WTC11 (cell line): Measurements from ENCODE around the gene S100G. TPM values are rescaled to one million over a fixed set of nuclear protein-coding genes. Genes with fewer than 3 reads are reported as not detected.

ENCODE experiments used
- ATAC-seq: fragments of 200-7000 bp; cut with Tn5 transposase; 2 replicates; pipeline ENCODE4 v1.10.0; 2021; ENCODE audit warnings: mild to moderate bottlenecking, moderate library complexity
- CTCF ChIA-PET: fragments of 300-600 bp; sonication (Branson Sonifier 250); formaldehyde crosslinking; loops from one replicate; lab custom pipeline; 2021; ENCODE audit warnings: antibody characterized with exemption; lab: Charles Lee
- POLR2A ChIA-PET: fragments of 350-600 bp; sonication (Branson Sonifier 250); formaldehyde crosslinking; loops from one replicate; lab custom pipeline; 2021; ENCODE audit warnings: antibody characterized with exemption; lab: Charles Lee
- DNase-seq: peaks from one replicate; pipeline ENCODE4 v3.0.0; 2021; ENCODE audit warnings: low spot score
- H3K27ac Mint-ChIP-seq: 2 replicates; pipeline ENCODE4 v1.8.0; 2021; ENCODE audit warnings: mixed read lengths
- H3K27me3 Mint-ChIP-seq: 2 replicates; pipeline ENCODE4 v1.8.0; 2021; ENCODE audit warnings: low read depth, mild to moderate bottlenecking, moderate library complexity, mixed read lengths
- H3K36me3 Mint-ChIP-seq: 2 replicates; pipeline ENCODE4 v1.8.0; 2021; ENCODE audit warnings: mixed read lengths
- H3K4me1 Mint-ChIP-seq: 2 replicates; pipeline ENCODE4 v1.8.0; 2022; ENCODE audit warnings: mixed read lengths
- H3K4me3 Mint-ChIP-seq: 2 replicates; pipeline ENCODE4 v1.8.0; 2021; ENCODE audit warnings: mild to moderate bottlenecking, moderate library complexity, mixed read lengths
- H3K9me3 Mint-ChIP-seq: 2 replicates; pipeline ENCODE4 v1.8.0; 2021; ENCODE audit warnings: mixed read lengths
- CBFB ChIP-seq: sonication (generic); formaldehyde crosslinking; IDR thresholded peaks from 2 replicates; pipeline ENCODE4 v1.8.1; 2022; ENCODE audit warnings: mild to moderate bottlenecking, low read depth, missing genetic modification reagents
- GRHL2 ChIP-seq: fragments of 250-450 bp; sonication (Bioruptor Pico); IDR thresholded peaks from 2 replicates; pipeline ENCODE4 v1.8.0; 2022; ENCODE audit warnings: mild to moderate bottlenecking, moderate library complexity; ENCODE audit not compliant: insufficient replicate concordance, severe bottlenecking
- HMGA2 ChIP-seq: fragments of 250-450 bp; sonication (Bioruptor Pico); IDR thresholded peaks from 2 replicates; pipeline ENCODE4 v1.4.0; 2021; ENCODE audit warnings: mild to moderate bottlenecking, moderate library complexity
- JAZF1 ChIP-seq: fragments of 250-450 bp; sonication (Bioruptor Pico); IDR thresholded peaks from 2 replicates; pipeline ENCODE4 v1.9.0; 2021; ENCODE audit warnings: moderate library complexity, mild to moderate bottlenecking, inconsistent platforms
- JUN ChIP-seq: sonication (generic); formaldehyde crosslinking; IDR thresholded peaks from 2 replicates; pipeline ENCODE4 v1.8.0; 2023; ENCODE audit warnings: mild to moderate bottlenecking, missing genetic modification reagents
- KAT7 ChIP-seq: sonication (generic); formaldehyde crosslinking; IDR thresholded peaks from 2 replicates; pipeline ENCODE4 v1.8.1; 2023; ENCODE audit warnings: missing genetic modification reagents, mild to moderate bottlenecking, borderline replicate concordance
- ZBTB21 ChIP-seq: sonication (generic); formaldehyde crosslinking; IDR thresholded peaks from 2 replicates; pipeline ENCODE4 v1.8.1; 2023; ENCODE audit warnings: mild to moderate bottlenecking, missing genetic modification reagents, borderline replicate concordance
- ZNF121 ChIP-seq: sonication (generic); formaldehyde crosslinking; IDR thresholded peaks from 2 replicates; pipeline ENCODE4 v1.8.0; 2023; ENCODE audit warnings: missing genetic modification reagents
- ZNF138 ChIP-seq: sonication (generic); formaldehyde crosslinking; conservative IDR thresholded peaks from 2 replicates; pipeline ENCODE4 v1.8.1; 2022; ENCODE audit warnings: mild to moderate bottlenecking, moderate library complexity, missing genetic modification reagents
- ZNF263 ChIP-seq: sonication (generic); formaldehyde crosslinking; IDR thresholded peaks from 2 replicates; pipeline ENCODE4 v1.8.1; 2022; ENCODE audit warnings: low read depth, mild to moderate bottlenecking, moderate library complexity, missing genetic modification reagents
- ZNF396 ChIP-seq: fragments of 250-450 bp; sonication (Bioruptor Pico); IDR thresholded peaks from 2 replicates; pipeline ENCODE4 v1.8.0; 2021; ENCODE audit warnings: mild to moderate bottlenecking, moderate library complexity, borderline replicate concordance
- ZNF423 ChIP-seq: fragments of 250-450 bp; sonication (Bioruptor Pico); IDR thresholded peaks from 2 replicates; pipeline ENCODE4 v2.1.2; 2022; ENCODE audit warnings: mild to moderate bottlenecking, moderate library complexity
- total RNA-seq: library from RNA; stranded (reverse); gene quantifications from 3 replicates; pipeline ENCODE4 v1.2.3, GENCODE V29; 2021
- TF ChIP-seq, protein P1 (sequence below): sonication (generic); formaldehyde crosslinking; IDR thresholded peaks from 2 replicates; pipeline ENCODE4 v1.8.0; 2023; ENCODE audit warnings: mild to moderate bottlenecking, missing genetic modification reagents
- TF ChIP-seq, protein P2 (sequence below): sonication (generic); formaldehyde crosslinking; IDR thresholded peaks from 2 replicates; pipeline ENCODE4 v1.8.1; 2022; ENCODE audit warnings: low read depth, missing genetic modification reagents, borderline replicate concordance
- TF ChIP-seq, protein P3 (sequence below): sonication (generic); formaldehyde crosslinking; IDR thresholded peaks from 2 replicates; pipeline ENCODE4 v1.8.1; 2023; ENCODE audit warnings: mild to moderate bottlenecking, moderate library complexity, missing genetic modification reagents
- TF ChIP-seq, protein P4 (sequence below): sonication (generic); formaldehyde crosslinking; IDR thresholded peaks from 2 replicates; pipeline ENCODE4 v1.8.1; 2022; ENCODE audit warnings: mild to moderate bottlenecking, missing genetic modification reagents, moderate library complexity, borderline replicate concordance
- TF ChIP-seq, protein P5 (sequence below): sonication (generic); formaldehyde crosslinking; IDR thresholded peaks from 2 replicates; pipeline ENCODE4 v1.8.1; 2022; ENCODE audit warnings: missing genetic modification reagents, borderline replicate concordance
- TF ChIP-seq, protein P6 (sequence below): sonication (generic); formaldehyde crosslinking; IDR thresholded peaks from 2 replicates; pipeline ENCODE4 v1.8.0; 2022; ENCODE audit warnings: missing genetic modification reagents

Gene S100G
- total RNA-seq, 1 experiment from 2014 or later: not detected

DNA sequence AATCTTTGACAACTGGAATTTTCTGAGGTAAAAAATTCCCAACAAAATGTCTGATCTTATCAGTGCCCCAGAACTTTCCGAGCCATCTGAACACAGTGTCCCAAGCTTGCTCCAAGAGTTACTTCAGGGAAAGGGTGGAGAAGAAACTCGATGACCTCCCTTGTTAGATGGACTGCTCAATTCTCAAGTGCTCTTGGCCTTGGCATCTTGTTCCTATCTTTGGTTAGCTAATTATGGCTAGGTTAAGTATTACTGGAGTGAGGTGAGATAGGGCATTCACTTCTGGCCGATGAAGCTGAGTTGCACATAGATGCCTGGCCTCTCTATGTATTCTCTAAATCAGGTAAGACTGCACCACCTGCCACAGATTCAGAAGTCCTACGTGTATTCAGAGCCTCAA is 9.1 kb upstream of the S100G start:
- POLR2A ChIA-PET: no interaction called here
- no peak for DNase-seq
- no peak for ATAC-seq
- Mint-ChIP-seq H3K27me3 (no peaks in the 10 kb centered on the region), H3K4me3 (no peak overlapping the region), H3K4me1 (peaks cover 23% of the 10 kb centered on the region), H3K36me3 (peaks cover 44% of the 10 kb centered on the region), H3K9me3 (0 out of 2 replicates have a peak, but pooled peaks cover 3% of the 10 kb centered on the region), H3K27ac (no peak overlapping the region)
- TF ChIP-seq, protein P1, sequence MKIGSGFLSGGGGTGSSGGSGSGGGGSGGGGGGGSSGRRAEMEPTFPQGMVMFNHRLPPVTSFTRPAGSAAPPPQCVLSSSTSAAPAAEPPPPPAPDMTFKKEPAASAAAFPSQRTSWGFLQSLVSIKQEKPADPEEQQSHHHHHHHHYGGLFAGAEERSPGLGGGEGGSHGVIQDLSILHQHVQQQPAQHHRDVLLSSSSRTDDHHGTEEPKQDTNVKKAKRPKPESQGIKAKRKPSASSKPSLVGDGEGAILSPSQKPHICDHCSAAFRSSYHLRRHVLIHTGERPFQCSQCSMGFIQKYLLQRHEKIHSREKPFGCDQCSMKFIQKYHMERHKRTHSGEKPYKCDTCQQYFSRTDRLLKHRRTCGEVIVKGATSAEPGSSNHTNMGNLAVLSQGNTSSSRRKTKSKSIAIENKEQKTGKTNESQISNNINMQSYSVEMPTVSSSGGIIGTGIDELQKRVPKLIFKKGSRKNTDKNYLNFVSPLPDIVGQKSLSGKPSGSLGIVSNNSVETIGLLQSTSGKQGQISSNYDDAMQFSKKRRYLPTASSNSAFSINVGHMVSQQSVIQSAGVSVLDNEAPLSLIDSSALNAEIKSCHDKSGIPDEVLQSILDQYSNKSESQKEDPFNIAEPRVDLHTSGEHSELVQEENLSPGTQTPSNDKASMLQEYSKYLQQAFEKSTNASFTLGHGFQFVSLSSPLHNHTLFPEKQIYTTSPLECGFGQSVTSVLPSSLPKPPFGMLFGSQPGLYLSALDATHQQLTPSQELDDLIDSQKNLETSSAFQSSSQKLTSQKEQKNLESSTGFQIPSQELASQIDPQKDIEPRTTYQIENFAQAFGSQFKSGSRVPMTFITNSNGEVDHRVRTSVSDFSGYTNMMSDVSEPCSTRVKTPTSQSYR (CRISPR knock-in tag): no peak
- TF ChIP-seq ZNF423 (CRISPR knock-in tag): no peak
- CTCF ChIA-PET: no interaction called here

DNA sequence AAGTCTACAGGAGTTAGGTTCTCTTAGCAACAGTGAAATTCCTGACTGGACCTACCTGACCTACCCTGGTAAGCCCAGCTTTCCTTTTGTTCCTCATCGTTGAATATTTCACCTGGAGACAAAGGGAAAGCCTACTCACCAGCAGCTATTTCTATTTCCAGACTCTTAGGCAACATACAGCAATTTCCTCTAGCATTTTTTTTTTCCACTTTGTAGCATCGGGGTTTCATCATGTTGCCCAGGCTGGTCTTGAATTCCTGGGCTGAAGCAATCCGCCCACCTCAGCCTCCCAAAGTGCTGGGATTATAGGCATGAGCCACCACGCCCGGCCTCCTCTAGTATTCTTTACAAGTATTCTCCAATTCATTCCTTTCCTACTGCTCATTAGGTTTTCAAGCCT is 6.8 kb upstream of the S100G start:
- H3K4me1 Mint-ChIP-seq: peaks cover 23% of the 10 kb centered on the region
- ChIA-PET CTCF (no interaction called here), POLR2A (no interaction called here)
- DNase-seq (no peak), ATAC-seq (peak; percentile 36; the same call in 1 of the 2 replicates)
- H3K36me3 Mint-ChIP-seq: peaks cover 50% of the 10 kb centered on the region
- H3K9me3 Mint-ChIP-seq: 0 out of 2 replicates have a peak, but pooled peaks cover 3% of the 10 kb centered on the region
- no peak overlapping the region for H3K4me3 Mint-ChIP-seq
- no peaks in the 10 kb centered on the region for H3K27me3 Mint-ChIP-seq
- TF ChIP-seq KAT7 (CRISPR knock-in tag): no peak
- TF ChIP-seq, protein P2, sequence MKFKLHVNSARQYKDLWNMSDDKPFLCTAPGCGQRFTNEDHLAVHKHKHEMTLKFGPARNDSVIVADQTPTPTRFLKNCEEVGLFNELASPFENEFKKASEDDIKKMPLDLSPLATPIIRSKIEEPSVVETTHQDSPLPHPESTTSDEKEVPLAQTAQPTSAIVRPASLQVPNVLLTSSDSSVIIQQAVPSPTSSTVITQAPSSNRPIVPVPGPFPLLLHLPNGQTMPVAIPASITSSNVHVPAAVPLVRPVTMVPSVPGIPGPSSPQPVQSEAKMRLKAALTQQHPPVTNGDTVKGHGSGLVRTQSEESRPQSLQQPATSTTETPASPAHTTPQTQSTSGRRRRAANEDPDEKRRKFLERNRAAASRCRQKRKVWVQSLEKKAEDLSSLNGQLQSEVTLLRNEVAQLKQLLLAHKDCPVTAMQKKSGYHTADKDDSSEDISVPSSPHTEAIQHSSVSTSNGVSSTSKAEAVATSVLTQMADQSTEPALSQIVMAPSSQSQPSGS (CRISPR knock-in tag): no peak
- TF ChIP-seq HMGA2 (CRISPR knock-in tag): no peak
- TF ChIP-seq, all 79 proteins: peak for 0
- peak overlapping the region; percentile 54; the same call in 1 of the 2 replicates for H3K27ac Mint-ChIP-seq

DNA sequence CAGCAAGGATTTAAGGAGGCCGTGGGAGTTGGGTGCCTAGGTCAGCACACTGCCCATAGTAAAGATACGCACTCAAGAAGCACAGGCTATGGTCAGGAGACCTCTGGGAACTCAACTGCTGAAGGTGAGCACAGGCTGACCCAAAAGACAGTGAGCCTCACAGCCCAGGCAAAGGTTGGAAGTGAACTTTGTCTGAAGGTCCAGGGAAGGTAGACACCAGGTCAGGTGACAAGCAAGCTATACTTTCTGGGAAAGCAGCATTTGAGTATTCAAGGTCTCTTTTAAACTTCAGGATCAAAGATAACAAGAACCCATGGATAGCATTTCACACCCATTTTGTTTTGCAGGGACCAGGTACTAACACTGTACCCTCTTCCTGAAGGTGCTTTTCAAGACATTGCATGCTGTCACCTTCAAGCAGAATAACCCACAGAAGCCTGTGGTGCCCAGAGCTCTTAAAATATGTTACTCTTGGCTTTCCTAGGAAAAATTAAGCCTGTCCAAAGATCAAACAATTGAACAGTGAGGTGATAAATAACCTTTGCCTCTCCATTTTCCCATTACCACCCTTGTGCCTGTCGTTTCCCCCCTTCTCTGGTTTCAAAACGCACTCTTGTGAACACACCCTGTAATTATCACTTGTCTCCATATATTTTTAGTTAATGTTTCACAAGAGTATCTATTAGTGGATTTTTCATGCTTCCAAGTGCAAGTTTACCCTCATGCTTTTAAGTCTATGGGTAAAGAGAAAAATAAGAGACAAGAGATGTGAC is 3.4 kb upstream of the S100G start:
- Mint-ChIP-seq H3K27me3 (no peaks in the 10 kb centered on the region), H3K4me3 (no peak overlapping the region), H3K4me1 (peaks cover 25% of the 10 kb centered on the region), H3K27ac (no peak overlapping the region), H3K36me3 (peaks cover 40% of the 10 kb centered on the region), H3K9me3 (0 out of 2 replicates have a peak, but pooled peaks cover 3% of the 10 kb centered on the region)
- POLR2A ChIA-PET: no interaction called here
- DNase-seq (no peak), ATAC-seq (no peak)
- CTCF ChIA-PET: no interaction called here
- TF ChIP-seq, protein P3, sequence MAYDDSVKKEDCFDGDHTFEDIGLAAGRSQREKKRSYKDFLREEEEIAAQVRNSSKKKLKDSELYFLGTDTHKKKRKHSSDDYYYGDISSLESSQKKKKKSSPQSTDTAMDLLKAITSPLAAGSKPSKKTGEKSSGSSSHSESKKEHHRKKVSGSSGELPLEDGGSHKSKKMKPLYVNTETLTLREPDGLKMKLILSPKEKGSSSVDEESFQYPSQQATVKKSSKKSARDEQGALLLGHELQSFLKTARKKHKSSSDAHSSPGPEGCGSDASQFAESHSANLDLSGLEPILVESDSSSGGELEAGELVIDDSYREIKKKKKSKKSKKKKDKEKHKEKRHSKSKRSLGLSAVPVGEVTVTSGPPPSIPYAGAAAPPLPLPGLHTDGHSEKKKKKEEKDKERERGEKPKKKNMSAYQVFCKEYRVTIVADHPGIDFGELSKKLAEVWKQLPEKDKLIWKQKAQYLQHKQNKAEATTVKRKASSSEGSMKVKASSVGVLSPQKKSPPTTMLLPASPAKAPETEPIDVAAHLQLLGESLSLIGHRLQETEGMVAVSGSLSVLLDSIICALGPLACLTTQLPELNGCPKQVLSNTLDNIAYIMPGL (CRISPR knock-in tag): no peak
- TF ChIP-seq ZBTB21 (CRISPR knock-in tag): no peak
- no peak for TF ChIP-seq ZNF138
- TF ChIP-seq, protein P4, sequence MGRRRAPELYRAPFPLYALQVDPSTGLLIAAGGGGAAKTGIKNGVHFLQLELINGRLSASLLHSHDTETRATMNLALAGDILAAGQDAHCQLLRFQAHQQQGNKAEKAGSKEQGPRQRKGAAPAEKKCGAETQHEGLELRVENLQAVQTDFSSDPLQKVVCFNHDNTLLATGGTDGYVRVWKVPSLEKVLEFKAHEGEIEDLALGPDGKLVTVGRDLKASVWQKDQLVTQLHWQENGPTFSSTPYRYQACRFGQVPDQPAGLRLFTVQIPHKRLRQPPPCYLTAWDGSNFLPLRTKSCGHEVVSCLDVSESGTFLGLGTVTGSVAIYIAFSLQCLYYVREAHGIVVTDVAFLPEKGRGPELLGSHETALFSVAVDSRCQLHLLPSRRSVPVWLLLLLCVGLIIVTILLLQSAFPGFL: no peak
- TF ChIP-seq GRHL2 (CRISPR knock-in tag): no peak
- TF ChIP-seq ZNF263 (CRISPR knock-in tag): no peak
- TF ChIP-seq JAZF1 (CRISPR knock-in tag): no peak
- no peak for TF ChIP-seq ZNF396 (CRISPR knock-in tag)
- TF ChIP-seq, protein P5, sequence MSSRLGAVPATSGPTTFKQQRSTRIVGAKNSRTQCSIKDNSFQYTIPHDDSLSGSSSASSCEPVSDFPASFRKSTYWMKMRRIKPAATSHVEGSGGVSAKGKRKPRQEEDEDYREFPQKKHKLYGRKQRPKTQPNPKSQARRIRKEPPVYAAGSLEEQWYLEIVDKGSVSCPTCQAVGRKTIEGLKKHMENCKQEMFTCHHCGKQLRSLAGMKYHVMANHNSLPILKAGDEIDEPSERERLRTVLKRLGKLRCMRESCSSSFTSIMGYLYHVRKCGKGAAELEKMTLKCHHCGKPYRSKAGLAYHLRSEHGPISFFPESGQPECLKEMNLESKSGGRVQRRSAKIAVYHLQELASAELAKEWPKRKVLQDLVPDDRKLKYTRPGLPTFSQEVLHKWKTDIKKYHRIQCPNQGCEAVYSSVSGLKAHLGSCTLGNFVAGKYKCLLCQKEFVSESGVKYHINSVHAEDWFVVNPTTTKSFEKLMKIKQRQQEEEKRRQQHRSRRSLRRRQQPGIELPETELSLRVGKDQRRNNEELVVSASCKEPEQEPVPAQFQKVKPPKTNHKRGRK (CRISPR knock-in tag): no peak
- TF ChIP-seq, protein P6, sequence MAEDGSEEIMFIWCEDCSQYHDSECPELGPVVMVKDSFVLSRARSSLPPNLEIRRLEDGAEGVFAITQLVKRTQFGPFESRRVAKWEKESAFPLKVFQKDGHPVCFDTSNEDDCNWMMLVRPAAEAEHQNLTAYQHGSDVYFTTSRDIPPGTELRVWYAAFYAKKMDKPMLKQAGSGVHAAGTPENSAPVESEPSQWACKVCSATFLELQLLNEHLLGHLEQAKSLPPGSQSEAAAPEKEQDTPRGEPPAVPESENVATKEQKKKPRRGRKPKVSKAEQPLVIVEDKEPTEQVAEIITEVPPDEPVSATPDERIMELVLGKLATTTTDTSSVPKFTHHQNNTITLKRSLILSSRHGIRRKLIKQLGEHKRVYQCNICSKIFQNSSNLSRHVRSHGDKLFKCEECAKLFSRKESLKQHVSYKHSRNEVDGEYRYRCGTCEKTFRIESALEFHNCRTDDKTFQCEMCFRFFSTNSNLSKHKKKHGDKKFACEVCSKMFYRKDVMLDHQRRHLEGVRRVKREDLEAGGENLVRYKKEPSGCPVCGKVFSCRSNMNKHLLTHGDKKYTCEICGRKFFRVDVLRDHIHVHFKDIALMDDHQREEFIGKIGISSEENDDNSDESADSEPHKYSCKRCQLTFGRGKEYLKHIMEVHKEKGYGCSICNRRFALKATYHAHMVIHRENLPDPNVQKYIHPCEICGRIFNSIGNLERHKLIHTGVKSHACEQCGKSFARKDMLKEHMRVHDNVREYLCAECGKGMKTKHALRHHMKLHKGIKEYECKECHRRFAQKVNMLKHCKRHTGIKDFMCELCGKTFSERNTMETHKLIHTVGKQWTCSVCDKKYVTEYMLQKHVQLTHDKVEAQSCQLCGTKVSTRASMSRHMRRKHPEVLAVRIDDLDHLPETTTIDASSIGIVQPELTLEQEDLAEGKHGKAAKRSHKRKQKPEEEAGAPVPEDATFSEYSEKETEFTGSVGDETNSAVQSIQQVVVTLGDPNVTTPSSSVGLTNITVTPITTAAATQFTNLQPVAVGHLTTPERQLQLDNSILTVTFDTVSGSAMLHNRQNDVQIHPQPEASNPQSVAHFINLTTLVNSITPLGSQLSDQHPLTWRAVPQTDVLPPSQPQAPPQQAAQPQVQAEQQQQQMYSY (CRISPR knock-in tag): no peak
- no peak for TF ChIP-seq ZNF121 (CRISPR knock-in tag)
- no peak for TF ChIP-seq JUN (CRISPR knock-in tag)
- TF ChIP-seq CBFB (CRISPR knock-in tag): no peak
